Urothelium cell line (cell line): ENCODE measurements around the gene MBD1.
A peak's percentile ranks its signal among the peaks of the same experiment; 100 is the strongest.
"Not testable (repeated sequence)": the region's sequence is repeated elsewhere in the genome, so short reads cannot be mapped to it uniquely, and the experiment has no call there.

Source experiments
- DNase-seq: peaks from one replicate; pipeline ENCODE4 v3.0.0; 2011; ENCODE audit warnings: low spot score, mixed read lengths
- FAIRE-seq: peaks from 2 replicates; lab custom pipeline; 2011; peaks lifted over from hg19 to GRCh38; lab: Jason Lieb, UNC

Gene MBD1

GRCh38 chr18:50293039-50293438 lies 11.7 kb upstream of the MBD1 start:
- no peak for FAIRE-seq
- no peak for DNase-seq

GRCh38 chr18:50289108-50289443 lies 7.8 kb upstream of the MBD1 start:
- FAIRE-seq (no peak), DNase-seq (no peak)

- DNase-seq, FAIRE-seq: not testable (repeated sequence)
Measured at GRCh38 chr18:50288348-50289107, 7.2 kb upstream of the MBD1 start.

- peak; percentile 88 for DNase-seq
- FAIRE-seq, result peak; percentile 92
Measured at GRCh38 chr18:50287441-50288347, 6.4 kb upstream of the MBD1 start, which contains the start of gene CXXC1. Gene CXXC1 (minus strand): TSS chr18:50287692. CDS start chr18:50287589, 103 bp downstream.

- FAIRE-seq (no peak), DNase-seq (no peak)
Measured at GRCh38 chr18:50287028-50287440, 5.7 kb upstream of the MBD1 start.

- DNase-seq (peak; percentile 18), FAIRE-seq (no peak)
Measured at GRCh38 chr18:50286391-50287027, 5.2 kb upstream of the MBD1 start.

GRCh38 chr18:50285631-50286321 lies 4.5 kb upstream of the MBD1 start:
- FAIRE-seq, result no peak
- no peak for DNase-seq

GRCh38 chr18:50285071-50285470 lies 3.7 kb upstream of the MBD1 start:
- no peak for DNase-seq
- no peak for FAIRE-seq

- DNase-seq, result no peak
- FAIRE-seq, result no peak
Measured at GRCh38 chr18:50284255-50284885, 3.0 kb upstream of the MBD1 start.

- DNase-seq, result no peak
- no peak for FAIRE-seq
Measured at GRCh38 chr18:50283469-50284209, 2.3 kb upstream of the MBD1 start.

GRCh38 chr18:50282521-50283335 lies 1.4 kb upstream of the MBD1 start:
- DNase-seq (no peak), FAIRE-seq (no peak)

- FAIRE-seq (no peak), DNase-seq (no peak)
Measured at GRCh38 chr18:50281972-50282520, 723 bp upstream of the MBD1 start.

GRCh38 chr18:50280707-50281294 lies 522 bp downstream of the MBD1 start:
- no peak for DNase-seq
- FAIRE-seq, result no peak

GRCh38 chr18:50279752-50280151 lies 1.6 kb downstream of the MBD1 start:
- no peak for DNase-seq
- FAIRE-seq, result no peak

GRCh38 chr18:50277942-50278341 lies 3.4 kb downstream of the MBD1 start:
- DNase-seq, result no peak
- no peak for FAIRE-seq

GRCh38 chr18:50276452-50276851 lies 4.9 kb downstream of the MBD1 start:
- DNase-seq (no peak), FAIRE-seq (no peak)

- FAIRE-seq (no peak), DNase-seq (no peak)
Measured at GRCh38 chr18:50275503-50276036, 5.8 kb downstream of the MBD1 start.

GRCh38 chr18:50274941-50275340 lies 6.4 kb downstream of the MBD1 start:
- no peak for FAIRE-seq

More at GRCh38 chr18:50274941-50275340, 6.4 kb downstream of the MBD1 start:
- no peak for DNase-seq
